ENCODE measurements around the gene MARK3. TPM values are rescaled to one million over a fixed set of nuclear protein-coding genes. Genes with fewer than 3 reads are reported as not detected.

Gene MARK3
- polyA plus RNA-seq, 1 donor (not counting 4 experiments of a cell fraction or from before 2014, with no cell fraction given): 133 TPM

- H2AFZ ChIP-seq (ENCODE audit: control insufficient read depth, low read length): no peak overlapping the region
- no peak overlapping the region for H3K27ac ChIP-seq (ENCODE audit: control insufficient read depth, insufficient read depth, low read length)
- H4K20me1 ChIP-seq (ENCODE audit: control insufficient read depth, extremely low read depth, insufficient read depth, low read length): peaks cover 15% of the 10 kb centered on the region
- peaks cover 74% of the 10 kb centered on the region for H3K79me2 ChIP-seq (ENCODE audit: control insufficient read depth, insufficient read depth, low read length)
- DNase-seq (ENCODE audit: low read depth, low spot score) (no peak), FAIRE-seq (no peak)
- dilution Hi-C loops (cut with MboI; ENCODE audit: extremely low pct_ligation_motif_present, low sequenced_read_pairs): no loop called here
- no peaks in the 10 kb centered on the region for H3K9me3 ChIP-seq (ENCODE audit: control insufficient read depth, low read depth, low read length)
- no peak for TF ChIP-seq CTCF (optimal IDR thresholded peaks at IDR 0.05 in 1 of 3, IDR thresholded peaks at IDR 0.05 in 1 of 3, conservative IDR thresholded peaks at IDR 0.05 in 1 of 3; ENCODE audit: extremely low read depth in 1 of 3, insufficient read depth in 2 of 3, low read length in 3 of 3)
- TF ChIP-seq EZH2 (IDR thresholded peaks at IDR 0.05; ENCODE audit: low read length): no peak
- H3K36me3 ChIP-seq (ENCODE audit: control insufficient read depth in 2 of 2, extremely low read depth in 1 of 2, insufficient read depth in 2 of 2, low read length in 2 of 2): peaks cover 8 to 22% of the 10 kb centered on the region in 2 experiments
- no peak overlapping the region for H3K9ac ChIP-seq (ENCODE audit: control insufficient read depth, extremely low read depth, insufficient read depth, low read length)
- H3K4me2 ChIP-seq (ENCODE audit: control insufficient read depth, extremely low read depth, insufficient read depth, low read depth, low read length): no peak overlapping the region
- H3K27me3 ChIP-seq (ENCODE audit: control insufficient read depth, extremely low read depth, insufficient read depth, low read length): no peaks in the 10 kb centered on the region
- H3K4me1 ChIP-seq (ENCODE audit: control insufficient read depth, extremely low read depth, insufficient read depth, low read length): peaks cover 8% of the 10 kb centered on the region
- peaks cover 2% of the 10 kb centered on the region for H3K9me1 ChIP-seq (ENCODE audit: control insufficient read depth, extremely low read depth, insufficient read depth, low read length)
- no peak overlapping the region for H3K4me3 ChIP-seq (ENCODE audit: control insufficient read depth in 2 of 3, extremely low read depth in 1 of 3, insufficient read depth in 2 of 3, low read depth in 1 of 3, low read length in 3 of 3)
Measured at GRCh38 chr14:103453791-103454190, 68.6 kb downstream of the MARK3 start.

DNA sequence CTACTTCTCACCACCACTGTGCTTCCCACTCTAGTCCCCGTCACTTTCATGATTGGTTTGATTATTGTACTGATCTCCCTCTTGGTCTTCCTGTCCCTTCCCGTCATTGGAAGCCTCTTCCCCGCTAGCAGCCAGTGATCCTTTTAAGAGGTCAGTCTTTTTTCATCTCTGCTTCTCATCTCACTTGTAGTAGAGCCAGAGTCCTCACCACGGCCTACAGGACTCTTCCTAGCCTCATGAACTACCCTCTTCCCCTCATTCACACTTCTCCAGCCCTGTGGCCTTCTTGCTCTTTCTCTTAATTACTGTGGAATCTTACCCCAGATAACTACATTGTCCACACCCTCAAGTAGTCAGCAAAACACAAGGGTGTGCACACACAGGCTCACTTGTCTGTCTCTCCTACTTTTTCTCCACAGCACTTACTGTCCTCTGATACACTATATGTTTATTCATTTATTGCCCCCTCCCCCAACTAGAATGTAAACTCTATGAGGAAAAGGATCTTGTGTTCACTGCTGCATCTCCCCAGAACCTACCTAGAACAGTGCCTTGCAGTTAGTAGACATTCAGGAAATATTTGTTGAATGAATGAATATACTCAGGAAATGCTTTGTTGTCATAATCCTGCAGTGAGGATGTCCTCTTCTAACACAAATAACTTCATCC lies 71.1 kb downstream of the MARK3 start:
- H2AFZ ChIP-seq (ENCODE audit: control insufficient read depth, low read length): no peak overlapping the region
- H3K79me2 ChIP-seq (ENCODE audit: control insufficient read depth, insufficient read depth, low read length): peaks cover 68% of the 10 kb centered on the region
- DNase-seq (ENCODE audit: low read depth, low spot score) (no peak), FAIRE-seq (peak; percentile 36)
- H4K20me1 ChIP-seq (ENCODE audit: control insufficient read depth, extremely low read depth, insufficient read depth, low read length): peaks cover 18% of the 10 kb centered on the region
- no peaks in the 10 kb centered on the region for H3K9me3 ChIP-seq (ENCODE audit: control insufficient read depth, low read depth, low read length)
- peak overlapping the region; percentile 19 for H3K4me2 ChIP-seq (ENCODE audit: control insufficient read depth, extremely low read depth, insufficient read depth, low read depth, low read length)
- H3K27me3 ChIP-seq (ENCODE audit: control insufficient read depth, extremely low read depth, insufficient read depth, low read length): no peaks in the 10 kb centered on the region
- H3K4me3 ChIP-seq (ENCODE audit: control insufficient read depth in 2 of 3, extremely low read depth in 1 of 3, insufficient read depth in 2 of 3, low read depth in 1 of 3, low read length in 3 of 3): no peak overlapping the region
- H3K9ac ChIP-seq (ENCODE audit: control insufficient read depth, extremely low read depth, insufficient read depth, low read length): no peak overlapping the region
- dilution Hi-C loops (cut with MboI; ENCODE audit: extremely low pct_ligation_motif_present, low sequenced_read_pairs): no loop called here
- H3K27ac ChIP-seq (ENCODE audit: control insufficient read depth, insufficient read depth, low read length): no peak overlapping the region
- no peak for TF ChIP-seq EZH2 (IDR thresholded peaks at IDR 0.05; ENCODE audit: low read length)
- peaks cover 8% of the 10 kb centered on the region for H3K4me1 ChIP-seq (ENCODE audit: control insufficient read depth, extremely low read depth, insufficient read depth, low read length)
- peaks cover 2% of the 10 kb centered on the region for H3K9me1 ChIP-seq (ENCODE audit: control insufficient read depth, extremely low read depth, insufficient read depth, low read length)
- peaks cover 8 to 27% of the 10 kb centered on the region in 2 experiments for H3K36me3 ChIP-seq (ENCODE audit: control insufficient read depth in 2 of 2, extremely low read depth in 1 of 2, insufficient read depth in 2 of 2, low read length in 2 of 2)

- no peak overlapping the region for H2AFZ ChIP-seq (ENCODE audit: control insufficient read depth, low read length)
- FAIRE-seq (no peak), DNase-seq (ENCODE audit: low read depth, low spot score) (no peak)
- no peak overlapping the region for H3K4me2 ChIP-seq (ENCODE audit: control insufficient read depth, extremely low read depth, insufficient read depth, low read depth, low read length)
- peaks cover 2% of the 10 kb centered on the region for H3K9me1 ChIP-seq (ENCODE audit: control insufficient read depth, extremely low read depth, insufficient read depth, low read length)
- H3K4me3 ChIP-seq (ENCODE audit: control insufficient read depth in 2 of 3, extremely low read depth in 1 of 3, insufficient read depth in 2 of 3, low read depth in 1 of 3, low read length in 3 of 3): no peak overlapping the region
- peaks cover 16 to 44% of the 10 kb centered on the region in 2 experiments for H3K36me3 ChIP-seq (ENCODE audit: control insufficient read depth in 2 of 2, extremely low read depth in 1 of 2, insufficient read depth in 2 of 2, low read length in 2 of 2)
- TF ChIP-seq CTCF (optimal IDR thresholded peaks at IDR 0.05 in 1 of 3, IDR thresholded peaks at IDR 0.05 in 1 of 3, conservative IDR thresholded peaks at IDR 0.05 in 1 of 3; ENCODE audit: extremely low read depth in 1 of 3, insufficient read depth in 2 of 3, low read length in 3 of 3): no peak
- TF ChIP-seq EZH2 (IDR thresholded peaks at IDR 0.05; ENCODE audit: low read length): no peak
- H4K20me1 ChIP-seq (ENCODE audit: control insufficient read depth, extremely low read depth, insufficient read depth, low read length): peaks cover 16% of the 10 kb centered on the region
- no peak overlapping the region for H3K9ac ChIP-seq (ENCODE audit: control insufficient read depth, extremely low read depth, insufficient read depth, low read length)
- no peak overlapping the region for H3K27ac ChIP-seq (ENCODE audit: control insufficient read depth, insufficient read depth, low read length)
- H3K4me1 ChIP-seq (ENCODE audit: control insufficient read depth, extremely low read depth, insufficient read depth, low read length): peaks cover 8% of the 10 kb centered on the region
- no peaks in the 10 kb centered on the region for H3K27me3 ChIP-seq (ENCODE audit: control insufficient read depth, extremely low read depth, insufficient read depth, low read length)
- H3K79me2 ChIP-seq (ENCODE audit: control insufficient read depth, insufficient read depth, low read length): peaks cover 45% of the 10 kb centered on the region
- no peaks in the 10 kb centered on the region for H3K9me3 ChIP-seq (ENCODE audit: control insufficient read depth, low read depth, low read length)
- dilution Hi-C loops (cut with MboI; ENCODE audit: extremely low pct_ligation_motif_present, low sequenced_read_pairs): no loop called here
Measured at GRCh38 chr14:103460415-103460814, 75.2 kb downstream of the MARK3 start.
